Measurements from ENCODE around the gene COL26A1.

Gene COL26A1

DNA sequence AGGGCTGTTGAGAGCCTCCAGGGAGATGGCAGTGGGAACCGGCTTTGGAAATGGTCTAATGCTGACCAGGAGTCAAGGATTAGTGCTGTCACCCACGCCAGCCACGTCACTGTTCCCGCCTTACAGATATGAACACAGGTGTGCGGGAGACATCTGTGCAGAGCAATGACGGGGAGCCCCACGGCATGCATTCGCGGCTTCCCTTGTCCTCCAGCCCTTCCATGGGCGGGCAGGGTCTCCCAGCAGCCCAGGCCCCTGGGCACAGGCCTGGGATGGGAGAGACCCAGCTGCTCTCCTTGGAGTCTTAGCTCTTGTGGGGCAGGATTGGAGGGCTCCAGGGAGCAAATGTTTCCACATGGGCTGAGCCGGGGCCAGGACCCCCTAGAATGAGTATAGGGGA, 172.2 kb downstream of the COL26A1 start:
- Histone ChIP-seq H3K9me3 (ENCODE audit: severe bottlenecking) (peaks cover 2% of the 10 kb centered on the region), H3K36me3 (no peaks in the 10 kb centered on the region), H3K4me3 (ENCODE audit: low read depth, low read length) (no peak overlapping the region), H3K27ac (no peak overlapping the region), H3K27me3 (ENCODE audit: insufficient read depth, low read depth, severe bottlenecking) (no peaks in the 10 kb centered on the region)
- TF ChIP-seq, protein P1, sequence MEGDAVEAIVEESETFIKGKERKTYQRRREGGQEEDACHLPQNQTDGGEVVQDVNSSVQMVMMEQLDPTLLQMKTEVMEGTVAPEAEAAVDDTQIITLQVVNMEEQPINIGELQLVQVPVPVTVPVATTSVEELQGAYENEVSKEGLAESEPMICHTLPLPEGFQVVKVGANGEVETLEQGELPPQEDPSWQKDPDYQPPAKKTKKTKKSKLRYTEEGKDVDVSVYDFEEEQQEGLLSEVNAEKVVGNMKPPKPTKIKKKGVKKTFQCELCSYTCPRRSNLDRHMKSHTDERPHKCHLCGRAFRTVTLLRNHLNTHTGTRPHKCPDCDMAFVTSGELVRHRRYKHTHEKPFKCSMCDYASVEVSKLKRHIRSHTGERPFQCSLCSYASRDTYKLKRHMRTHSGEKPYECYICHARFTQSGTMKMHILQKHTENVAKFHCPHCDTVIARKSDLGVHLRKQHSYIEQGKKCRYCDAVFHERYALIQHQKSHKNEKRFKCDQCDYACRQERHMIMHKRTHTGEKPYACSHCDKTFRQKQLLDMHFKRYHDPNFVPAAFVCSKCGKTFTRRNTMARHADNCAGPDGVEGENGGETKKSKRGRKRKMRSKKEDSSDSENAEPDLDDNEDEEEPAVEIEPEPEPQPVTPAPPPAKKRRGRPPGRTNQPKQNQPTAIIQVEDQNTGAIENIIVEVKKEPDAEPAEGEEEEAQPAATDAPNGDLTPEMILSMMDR (IDR thresholded peaks at IDR 0.05; ENCODE audit: low read depth, low read length): no peak
- no peak for DNase-seq

DNA sequence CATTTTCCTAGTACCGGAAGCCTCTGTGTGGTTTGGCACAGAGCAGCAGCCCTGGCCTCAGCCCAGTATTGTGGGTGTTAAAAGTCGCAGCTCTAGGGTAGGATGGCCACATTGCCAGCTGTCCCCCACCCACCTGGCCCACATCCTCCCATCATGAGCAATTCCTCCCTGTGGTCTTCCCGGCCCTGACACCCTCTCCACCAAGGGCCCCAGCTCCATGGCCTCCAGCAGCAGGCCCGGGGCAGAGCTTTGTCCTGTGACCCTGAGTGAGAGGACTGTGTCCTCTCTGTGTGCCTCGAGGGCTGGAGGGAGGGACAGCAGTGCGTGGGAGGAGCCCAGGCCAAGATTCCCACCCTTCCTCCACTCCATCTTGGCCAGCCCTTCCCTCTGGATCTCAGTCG, 172.7 kb downstream of the COL26A1 start:
- H3K36me3 ChIP-seq: no peaks in the 10 kb centered on the region
- TF ChIP-seq, protein P1 (IDR thresholded peaks at IDR 0.05; ENCODE audit: low read depth, low read length): no peak
- H3K27ac ChIP-seq: no peak overlapping the region
- H3K9me3 ChIP-seq (ENCODE audit: severe bottlenecking): peaks cover 2% of the 10 kb centered on the region
- no peaks in the 10 kb centered on the region for H3K27me3 ChIP-seq (ENCODE audit: insufficient read depth, low read depth, severe bottlenecking)
- DNase-seq: no peak
- no peak overlapping the region for H3K4me3 ChIP-seq (ENCODE audit: low read depth, low read length)

DNA sequence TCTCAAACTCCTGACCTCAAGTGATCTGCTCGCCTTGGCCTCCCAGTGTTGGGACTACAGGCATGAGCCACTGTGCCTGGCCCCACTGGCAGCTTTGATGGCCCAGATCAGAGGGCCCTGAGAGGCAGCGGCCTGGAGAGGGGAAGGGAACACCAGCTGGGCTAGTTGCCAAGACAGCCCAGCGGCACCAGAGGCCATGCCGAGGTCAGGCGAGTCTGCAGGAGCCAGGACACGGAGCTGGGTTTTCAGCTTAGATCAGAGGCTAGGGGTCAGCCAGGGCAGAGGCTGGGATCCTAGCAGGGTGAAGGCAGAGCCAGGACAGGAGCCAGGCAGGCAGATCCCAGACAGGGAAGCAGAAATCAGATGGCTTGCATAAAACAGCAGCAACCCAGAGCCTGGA, 173.6 kb downstream of the COL26A1 start:
- H3K9me3 ChIP-seq (ENCODE audit: severe bottlenecking): peaks cover 2% of the 10 kb centered on the region
- DNase-seq: no peak
- no peaks in the 10 kb centered on the region for H3K27me3 ChIP-seq (ENCODE audit: insufficient read depth, low read depth, severe bottlenecking)
- no peak overlapping the region for H3K4me3 ChIP-seq (ENCODE audit: low read depth, low read length)
- H3K36me3 ChIP-seq: no peaks in the 10 kb centered on the region
- TF ChIP-seq, protein P1 (IDR thresholded peaks at IDR 0.05; ENCODE audit: low read depth, low read length): no peak
- H3K27ac ChIP-seq: no peak overlapping the region

DNA sequence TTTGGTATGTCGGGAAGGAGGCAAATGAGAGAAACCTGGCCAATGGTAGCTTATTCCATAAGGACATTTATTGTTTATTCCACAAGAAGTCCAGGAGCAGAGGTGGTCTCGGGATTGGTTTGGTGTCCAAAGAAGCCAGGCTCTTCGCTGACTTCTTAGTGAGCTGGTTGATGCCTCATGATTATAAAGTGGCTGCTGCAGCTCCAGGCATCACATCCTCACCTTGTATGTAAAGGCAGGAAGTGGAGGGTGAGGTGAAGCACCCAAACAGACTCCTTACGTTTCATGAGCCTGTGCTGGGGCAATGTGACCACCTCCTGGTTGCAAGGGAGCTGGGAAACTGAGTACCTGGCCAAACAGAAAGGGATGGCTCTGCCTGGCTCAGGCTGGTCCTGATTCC, 174.0 kb downstream of the COL26A1 start:
- DNase-seq: no peak
- H3K36me3 ChIP-seq: no peaks in the 10 kb centered on the region
- H3K4me3 ChIP-seq (ENCODE audit: low read depth, low read length): no peak overlapping the region
- peaks cover 2% of the 10 kb centered on the region for H3K9me3 ChIP-seq (ENCODE audit: severe bottlenecking)
- no peaks in the 10 kb centered on the region for H3K27me3 ChIP-seq (ENCODE audit: insufficient read depth, low read depth, severe bottlenecking)
- H3K27ac ChIP-seq: no peak overlapping the region
- TF ChIP-seq, protein P1 (IDR thresholded peaks at IDR 0.05; ENCODE audit: low read depth, low read length): no peak

DNA sequence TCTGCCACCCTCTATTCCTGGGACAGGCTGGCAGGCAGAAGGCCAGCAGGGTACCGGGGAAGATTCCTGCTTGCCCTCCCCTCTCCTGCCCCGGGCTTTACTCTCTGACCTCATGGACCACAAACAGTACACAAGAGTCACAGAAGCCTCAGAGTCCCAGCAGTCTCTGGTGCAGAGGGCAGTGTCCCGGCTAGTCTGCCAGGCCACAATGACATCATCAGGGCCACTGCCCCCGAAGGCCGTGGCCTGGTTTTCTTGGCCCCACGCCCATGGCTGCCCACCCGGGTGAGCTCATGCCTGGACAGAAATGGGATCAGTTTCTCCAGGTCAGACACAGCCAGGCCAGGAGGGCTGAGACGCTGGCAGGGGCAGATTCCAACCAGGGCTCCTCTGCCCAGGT, 174.5 kb downstream of the COL26A1 start:
- peaks cover 2% of the 10 kb centered on the region for H3K9me3 ChIP-seq (ENCODE audit: severe bottlenecking)
- no peaks in the 10 kb centered on the region for H3K36me3 ChIP-seq
- no peak overlapping the region for H3K4me3 ChIP-seq (ENCODE audit: low read depth, low read length)
- no peak overlapping the region for H3K27ac ChIP-seq
- H3K27me3 ChIP-seq (ENCODE audit: insufficient read depth, low read depth, severe bottlenecking): no peaks in the 10 kb centered on the region
- no peak for DNase-seq
- TF ChIP-seq, protein P1 (IDR thresholded peaks at IDR 0.05; ENCODE audit: low read depth, low read length): no peak

DNA sequence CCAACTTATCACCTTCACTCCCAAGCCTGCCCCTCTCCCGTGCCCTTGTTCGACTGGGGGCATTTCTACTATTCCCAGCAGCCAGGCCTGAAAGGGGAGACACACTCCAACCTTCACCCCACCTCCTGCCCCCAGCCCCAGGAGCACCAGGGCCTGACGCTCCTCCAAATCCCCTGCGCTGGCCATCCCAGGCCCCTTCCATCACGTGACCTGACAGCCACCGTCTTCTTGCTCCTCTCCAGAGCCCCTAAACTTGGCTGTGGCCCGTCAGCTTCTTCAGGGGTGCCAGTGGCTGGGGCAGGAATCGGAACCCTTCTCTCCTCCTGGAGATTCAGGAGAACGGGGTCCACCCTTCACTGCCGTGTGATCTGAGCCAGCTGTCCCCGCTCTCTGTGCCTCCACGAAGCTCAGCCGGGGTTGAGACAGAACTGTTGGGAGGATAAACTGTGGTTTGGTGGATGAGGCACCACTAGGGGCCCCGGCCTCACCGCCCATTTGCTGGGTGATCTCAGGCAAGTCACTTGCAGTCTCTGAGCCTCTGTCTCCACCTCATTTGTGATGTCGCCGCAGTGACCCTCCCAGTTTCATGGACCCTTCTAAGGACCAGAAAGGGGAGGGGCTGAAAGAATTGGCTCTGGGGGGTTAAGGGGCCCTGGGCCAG, 175.4 kb downstream of the COL26A1 start:
- Histone ChIP-seq H3K4me3 (ENCODE audit: low read depth, low read length) (no peak overlapping the region), H3K27me3 (ENCODE audit: insufficient read depth, low read depth, severe bottlenecking) (no peaks in the 10 kb centered on the region), H3K27ac (no peak overlapping the region), H3K36me3 (no peaks in the 10 kb centered on the region), H3K9me3 (ENCODE audit: severe bottlenecking) (peaks cover 2% of the 10 kb centered on the region)
- TF ChIP-seq, protein P1 (IDR thresholded peaks at IDR 0.05; ENCODE audit: low read depth, low read length): no peak
- DNase-seq: no peak

Measured in WERI-Rb-1 (cell line).